A673 (cell line): ENCODE measurements around the gene TAX1BP1. TPM values are rescaled to one million over a fixed set of nuclear protein-coding genes. Genes with fewer than 3 reads are reported as not detected.

ENCODE experiments used
- BruUV-seq: library from RNA; stranded (reverse); fragments of 400-500 nt; replicated peaks from 2 replicates; lab custom pipeline; 2021; lab: Mats Ljungman, UMichigan
- CTCF ChIA-PET: fragments of 300-600 bp; sonication (Branson Sonifier 250); formaldehyde crosslinking; loops from one replicate; lab custom pipeline; 2022; ENCODE audit warnings: antibody characterized with exemption; lab: Charles Lee
- POLR2A ChIA-PET: fragments of 300-600 bp; sonication (Branson Sonifier 250); formaldehyde crosslinking; loops from one replicate; lab custom pipeline; 2022; ENCODE audit warnings: antibody characterized with exemption; ENCODE audit not compliant: low non-redundant PET; lab: Charles Lee
- DNase-seq: peaks from one replicate; pipeline ENCODE4 v3.0.0-alpha.2; 2015; ENCODE audit warnings: low spot score
- H3K27ac ChIP-seq: fragments of 200-600 bp; sonication (generic); 2 replicates; pipeline ENCODE4 v1.5.1; 2016; ENCODE audit warnings: mixed run types, low read depth, mild to moderate bottlenecking, mixed read lengths, antibody characterized with exemption, low read length; ENCODE audit not compliant: poor library complexity, severe bottlenecking
- H3K27me3 ChIP-seq: fragments of 200-600 bp; sonication (generic); replicated peaks from 2 replicates; pipeline ENCODE4 v1.6.1; 2017; ENCODE audit warnings: mixed run types, low read depth, mild to moderate bottlenecking, mixed read lengths, antibody characterized with exemption, low read length; ENCODE audit not compliant: insufficient read depth, poor library complexity
- H3K36me3 ChIP-seq: fragments of 200-600 bp; sonication (generic); 2 replicates; pipeline ENCODE4 v1.6.1; 2016; ENCODE audit warnings: mixed run types, mild to moderate bottlenecking, mixed read lengths, antibody characterized with exemption, low read length; ENCODE audit not compliant: insufficient read depth, poor library complexity, severe bottlenecking
- H3K4me1 ChIP-seq: fragments of 200-600 bp; sonication (generic); 2 replicates; pipeline ENCODE4 v1.6.1; 2017; ENCODE audit warnings: mixed run types, mild to moderate bottlenecking, mixed read lengths, antibody characterized with exemption, low read length; ENCODE audit not compliant: insufficient read depth, poor library complexity, severe bottlenecking
- H3K4me3 ChIP-seq: fragments of 200-600 bp; sonication (generic); 2 replicates; pipeline ENCODE4 v1.5.1; 2016; ENCODE audit warnings: low read depth, mixed run types, mild to moderate bottlenecking, mixed read lengths, low read length; ENCODE audit not compliant: poor library complexity, severe bottlenecking
- H3K9me3 ChIP-seq: fragments of 200-600 bp; sonication (generic); 2 replicates; pipeline ENCODE4 v1.6.1; 2016; ENCODE audit warnings: mixed run types, low read depth, mild to moderate bottlenecking, mixed read lengths, antibody characterized with exemption, low read length; ENCODE audit not compliant: poor library complexity, severe bottlenecking
- EZH2 ChIP-seq: fragments of 200-600 bp; sonication (generic); IDR thresholded peaks from 2 replicates; pipeline ENCODE4 v1.6.1; 2017; ENCODE audit warnings: borderline replicate concordance, low read depth, mild to moderate bottlenecking, mixed read lengths, antibody characterized with exemption, low read length; ENCODE audit not compliant: poor library complexity, severe bottlenecking
- intact Hi-C: fragments of 100-400 bp; cut with micrococcal nuclease; formaldehyde crosslinking; loops from one replicate; pipeline ENCODE4 v1.10.0; 2022; ENCODE audit not compliant: unreplicated experiment
- total RNA-seq: library from RNA; stranded (reverse); gene quantifications from 2 replicates; pipeline ENCODE4 v1.2.3, GENCODE V29; 2021
- TF ChIP-seq, protein P1 (sequence below): fragments of 300-800, 200-600 bp; sonication (generic); conservative IDR thresholded peaks from 2 replicates; pipeline ENCODE4 v1.5.1; 2017; ENCODE audit warnings: low read depth, mild to moderate bottlenecking, antibody characterized with exemption, low read length, moderate library complexity, mixed read lengths

Gene TAX1BP1
- total RNA-seq, 1 experiment from 2014 or later, result 54.0 TPM

DNA sequence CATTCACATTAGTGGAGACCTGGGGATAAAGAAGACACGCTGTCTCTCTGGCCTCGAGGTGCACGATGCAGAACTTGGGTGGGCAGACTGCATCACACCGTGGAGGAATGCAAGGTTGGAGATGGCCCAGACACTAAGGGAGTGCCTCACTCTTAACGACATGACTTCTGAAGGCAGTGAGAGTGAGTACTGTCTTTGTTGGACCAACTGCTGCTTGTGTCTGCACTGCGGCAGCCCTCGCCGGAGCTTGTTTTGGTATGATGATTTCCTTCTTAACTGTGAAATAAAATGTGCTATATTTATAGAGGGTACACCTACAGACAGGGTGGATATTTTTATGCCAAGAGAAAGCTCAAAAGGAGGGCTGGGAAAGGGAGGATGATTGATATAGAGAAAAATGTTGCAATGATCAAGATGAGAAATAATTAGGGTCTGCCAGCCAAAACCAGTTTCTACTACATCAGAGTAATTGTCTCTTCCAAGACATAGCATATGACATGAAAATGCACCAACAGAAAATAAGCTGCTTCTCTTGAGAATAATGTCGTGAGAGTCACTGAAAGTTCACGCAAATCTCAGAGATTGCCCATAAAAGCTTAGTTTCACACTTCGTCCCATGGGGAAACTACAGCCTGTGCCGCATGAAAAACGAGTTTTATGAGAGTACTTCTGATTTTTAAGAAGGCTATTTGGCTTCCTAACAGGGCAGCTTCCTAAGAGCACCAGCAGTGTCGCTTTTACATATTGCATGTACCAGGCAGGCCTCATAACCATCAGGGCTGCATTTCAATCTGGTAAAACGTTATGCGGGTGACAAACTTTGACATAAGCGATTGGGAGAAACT is 127.1 kb downstream of the TAX1BP1 start:
- H3K4me1 ChIP-seq, result no peaks in the 10 kb centered on the region
- BruUV-seq, result no TSS peak
- no peak for DNase-seq
- H3K4me3 ChIP-seq, result no peak overlapping the region
- TF ChIP-seq, protein P1, sequence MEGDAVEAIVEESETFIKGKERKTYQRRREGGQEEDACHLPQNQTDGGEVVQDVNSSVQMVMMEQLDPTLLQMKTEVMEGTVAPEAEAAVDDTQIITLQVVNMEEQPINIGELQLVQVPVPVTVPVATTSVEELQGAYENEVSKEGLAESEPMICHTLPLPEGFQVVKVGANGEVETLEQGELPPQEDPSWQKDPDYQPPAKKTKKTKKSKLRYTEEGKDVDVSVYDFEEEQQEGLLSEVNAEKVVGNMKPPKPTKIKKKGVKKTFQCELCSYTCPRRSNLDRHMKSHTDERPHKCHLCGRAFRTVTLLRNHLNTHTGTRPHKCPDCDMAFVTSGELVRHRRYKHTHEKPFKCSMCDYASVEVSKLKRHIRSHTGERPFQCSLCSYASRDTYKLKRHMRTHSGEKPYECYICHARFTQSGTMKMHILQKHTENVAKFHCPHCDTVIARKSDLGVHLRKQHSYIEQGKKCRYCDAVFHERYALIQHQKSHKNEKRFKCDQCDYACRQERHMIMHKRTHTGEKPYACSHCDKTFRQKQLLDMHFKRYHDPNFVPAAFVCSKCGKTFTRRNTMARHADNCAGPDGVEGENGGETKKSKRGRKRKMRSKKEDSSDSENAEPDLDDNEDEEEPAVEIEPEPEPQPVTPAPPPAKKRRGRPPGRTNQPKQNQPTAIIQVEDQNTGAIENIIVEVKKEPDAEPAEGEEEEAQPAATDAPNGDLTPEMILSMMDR, result no peak
- TF ChIP-seq EZH2, result no peak
- no peak overlapping the region for H3K27ac ChIP-seq
- H3K36me3 ChIP-seq, result no peaks in the 10 kb centered on the region
- peaks cover 6% of the 10 kb centered on the region for H3K27me3 ChIP-seq
- H3K9me3 ChIP-seq, result no peaks in the 10 kb centered on the region
- intact Hi-C loops, result no loop called here
- ChIA-PET POLR2A (no interaction called here), CTCF (no interaction called here)

DNA sequence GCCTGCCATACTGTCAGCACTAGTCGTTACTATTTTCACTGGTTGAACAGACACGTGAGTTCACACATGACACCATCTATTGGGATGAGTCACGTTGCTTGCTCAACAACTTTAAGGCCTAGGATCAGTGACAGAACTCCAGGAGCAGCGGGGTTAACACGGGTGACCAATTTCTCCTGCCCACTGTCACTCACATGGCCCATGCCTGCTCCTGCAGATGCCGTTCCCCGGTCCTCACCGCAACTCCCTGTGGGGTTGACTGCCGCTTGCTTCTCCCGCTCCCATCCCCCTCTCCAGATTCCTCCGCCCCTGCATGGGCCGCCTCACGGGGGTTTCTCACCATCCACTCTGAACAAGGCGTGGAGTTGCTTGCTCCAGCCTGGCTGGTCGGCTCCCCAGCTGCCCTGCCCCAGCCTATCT is 128.2 kb downstream of the TAX1BP1 start:
- Histone ChIP-seq H3K27ac (no peak overlapping the region), H3K4me3 (no peak overlapping the region), H3K4me1 (no peaks in the 10 kb centered on the region), H3K9me3 (no peaks in the 10 kb centered on the region), H3K36me3 (no peaks in the 10 kb centered on the region), H3K27me3 (no peaks in the 10 kb centered on the region)
- POLR2A ChIA-PET, result no interaction called here
- TF ChIP-seq, protein P1, result no peak
- no peak for DNase-seq
- no TSS peak for BruUV-seq
- CTCF ChIA-PET, result no interaction called here
- intact Hi-C loops, result no loop called here

DNA sequence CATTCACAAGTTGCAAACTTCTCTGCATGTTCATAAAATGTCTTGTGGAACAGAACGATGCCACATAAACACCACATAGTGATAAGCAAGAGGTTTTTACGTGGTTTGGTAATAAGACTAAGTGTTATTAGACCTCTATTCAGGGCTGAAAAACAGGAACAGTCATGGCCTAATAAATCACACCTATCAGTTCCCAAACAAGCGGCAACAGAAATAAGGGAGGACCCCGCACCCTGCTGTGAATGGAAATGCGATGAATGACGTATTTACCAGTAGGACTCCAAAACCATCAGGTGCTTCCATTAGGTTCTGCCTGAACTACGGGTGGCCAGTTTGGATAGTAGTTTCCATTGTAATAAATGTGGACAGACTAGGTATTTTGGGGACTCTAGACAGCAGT is 129.1 kb downstream of the TAX1BP1 start:
- intact Hi-C loops, result no loop called here
- no TSS peak for BruUV-seq
- CTCF ChIA-PET, result no interaction called here

More for the DNA sequence above, 129.1 kb downstream of the TAX1BP1 start:
- Histone ChIP-seq H3K36me3 (no peaks in the 10 kb centered on the region), H3K4me1 (peaks cover 3% of the 10 kb centered on the region), H3K27me3 (no peaks in the 10 kb centered on the region), H3K27ac (no peak overlapping the region), H3K9me3 (no peaks in the 10 kb centered on the region), H3K4me3 (no peak overlapping the region)
- DNase-seq, result no peak
- TF ChIP-seq, protein P1, result no peak
- no peak for TF ChIP-seq EZH2
- POLR2A ChIA-PET, result no interaction called here
